EH (cell line): ENCODE measurements around the gene MAP2K5.

Experiments
- DNase-seq: peaks from one replicate; pipeline ENCODE4 v3.0.0-alpha.2; 2015; ENCODE audit warnings: low read depth

Gene MAP2K5

DNA sequence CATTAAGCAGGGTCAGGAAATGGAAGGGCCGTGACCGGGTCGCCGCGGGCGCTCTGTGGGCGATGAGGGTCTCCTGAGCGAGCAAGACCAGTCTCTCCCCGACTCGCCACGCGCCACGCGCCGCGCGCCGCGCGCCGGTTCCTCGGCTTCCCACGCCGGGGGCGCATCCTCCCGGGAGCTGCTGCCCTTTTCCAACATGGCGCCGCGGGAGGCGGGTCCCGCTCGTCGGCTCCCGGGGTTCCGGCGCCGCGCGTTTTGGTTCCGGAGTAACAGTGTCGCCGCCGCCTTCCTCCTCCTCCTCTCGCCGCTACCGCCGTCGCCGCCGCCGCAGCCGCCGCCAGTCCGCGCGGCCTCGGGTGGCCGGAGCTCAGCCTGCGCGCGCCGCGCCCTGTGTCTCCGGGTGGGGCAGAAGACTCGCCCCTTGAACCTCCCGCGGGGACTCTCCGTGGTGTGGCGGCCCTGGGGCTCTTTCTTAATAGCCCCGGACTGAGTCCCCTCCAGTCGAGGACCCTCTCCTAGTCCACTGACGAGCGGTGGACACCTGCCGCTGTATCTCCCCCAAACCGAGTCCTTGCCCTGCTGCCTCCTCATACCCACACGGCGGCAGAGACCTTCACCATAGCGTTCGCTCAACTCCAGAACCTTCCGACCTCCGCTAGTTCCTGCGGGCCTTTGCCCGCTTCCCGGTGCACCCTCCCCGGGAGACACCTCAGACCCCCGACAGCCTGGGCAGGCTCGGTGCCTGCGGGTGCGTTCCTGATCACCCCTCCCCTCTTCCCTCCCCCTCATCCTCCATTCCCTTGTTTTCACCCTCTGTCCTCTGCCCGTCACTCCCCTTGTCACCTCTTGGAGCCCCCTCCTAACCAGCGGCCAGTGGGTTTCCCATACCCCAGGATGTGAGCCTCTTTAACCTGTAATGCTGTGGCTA lies at the start of gene MAP2K5:
Gene MAP2K5, plus strand, starts transcription at position 284 of the 928 bp plus-strand sequence. Its CDS starts 633 bp downstream, at position 917.
- peak; percentile 80 for DNase-seq

DNA sequence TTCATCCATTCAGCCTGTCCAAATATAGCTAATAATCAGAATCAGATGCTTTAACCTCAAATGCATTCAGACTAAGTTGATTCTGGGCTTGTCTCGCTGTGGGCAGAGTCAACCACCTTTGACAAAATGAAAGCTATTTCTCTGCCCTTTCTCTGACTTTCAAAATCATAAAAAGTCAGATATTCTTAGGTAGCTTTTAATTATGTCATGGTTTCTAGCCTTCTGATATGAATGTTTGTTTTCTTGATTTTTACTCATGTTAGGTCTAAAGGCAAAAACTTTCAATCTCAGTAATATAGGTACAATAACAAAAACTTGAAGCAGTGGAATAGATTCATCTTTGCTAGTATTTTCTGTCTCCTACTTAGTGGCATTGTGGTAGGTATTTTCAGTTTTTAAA lies 46.9 kb upstream of the MAP2K5 start:
- no peak for DNase-seq

DNA sequence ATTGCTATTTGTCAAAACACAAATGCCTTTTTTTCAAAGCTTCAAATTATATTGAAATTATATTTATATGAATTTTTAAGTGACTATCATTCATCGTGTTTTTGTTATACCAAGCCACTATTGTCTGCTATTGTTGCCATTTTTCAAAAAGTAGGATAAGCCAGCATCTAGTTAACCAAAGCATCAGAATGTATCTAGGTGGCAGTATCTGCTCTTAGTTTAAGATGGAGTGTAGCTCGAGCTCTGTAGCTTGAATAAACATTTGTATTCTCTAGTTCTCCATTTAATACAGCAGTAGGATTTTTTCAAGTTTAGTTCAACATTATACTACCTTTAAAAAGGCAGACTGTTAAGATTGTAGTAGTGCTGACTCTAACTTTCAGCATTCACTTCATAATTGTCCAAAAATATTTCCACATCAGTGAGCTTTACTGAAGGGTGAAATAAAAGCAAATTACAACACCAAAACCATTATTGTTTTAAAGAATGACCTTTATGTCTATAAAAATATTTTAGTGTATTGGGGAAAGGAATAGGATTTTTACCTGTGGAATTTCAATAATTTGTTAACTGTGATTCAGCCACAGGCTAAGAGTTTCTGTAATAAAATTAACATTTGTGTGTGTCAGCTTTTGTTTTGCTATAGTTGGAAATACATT lies 41.2 kb upstream of the MAP2K5 start:
- DNase-seq: peak; percentile 53

GRCh38 chr15:67501836-67502461 lies 40.6 kb upstream of the MAP2K5 start:
- no peak for DNase-seq

GRCh38 chr15:67504056-67504455 lies 38.4 kb upstream of the MAP2K5 start:
- DNase-seq: peak; percentile 72

GRCh38 chr15:67504796-67505195 lies 37.7 kb upstream of the MAP2K5 start:
- peak; percentile 80 for DNase-seq

DNA sequence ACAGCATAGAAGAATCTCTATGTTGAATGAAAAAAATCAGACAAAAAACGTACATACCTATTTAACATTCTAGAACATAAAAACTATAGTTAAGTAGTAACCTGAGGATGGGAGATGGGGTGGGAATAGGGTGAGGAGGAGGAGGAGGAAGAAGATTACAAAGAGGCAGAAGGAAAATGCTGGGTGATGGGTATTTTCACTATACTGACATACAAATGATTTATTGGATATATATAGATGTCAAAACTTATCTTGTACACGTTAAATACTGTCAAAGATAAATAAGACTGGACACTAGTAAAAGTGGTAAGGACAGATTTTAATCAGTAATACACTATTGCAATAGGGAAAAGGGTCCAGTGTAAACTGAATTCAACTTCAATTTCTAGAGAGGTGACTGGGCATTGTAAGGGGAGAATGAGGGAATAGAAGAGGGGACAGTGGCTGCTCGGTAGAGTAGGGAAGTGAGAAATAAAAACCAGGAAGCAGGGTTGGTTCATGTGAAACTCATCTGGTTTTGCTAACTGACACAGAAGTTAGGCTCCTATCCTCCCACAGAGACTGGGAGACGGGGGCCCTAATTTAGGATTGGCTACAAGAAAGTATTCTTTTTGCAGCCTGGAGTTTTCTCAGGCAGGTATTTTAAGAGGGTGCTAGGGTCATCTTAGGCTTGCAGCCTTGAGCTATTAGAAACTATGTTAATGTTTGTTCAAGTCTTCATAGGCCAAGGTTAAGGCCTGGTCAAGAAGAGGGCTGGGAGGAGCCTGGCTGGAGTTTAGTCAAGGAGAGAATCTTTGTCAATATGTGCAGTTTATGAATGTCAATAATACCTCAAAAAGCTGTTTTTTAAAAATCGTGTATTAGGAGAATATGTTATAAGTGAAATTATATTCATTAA lies 36.6 kb upstream of the MAP2K5 start:
- DNase-seq: no peak

DNA sequence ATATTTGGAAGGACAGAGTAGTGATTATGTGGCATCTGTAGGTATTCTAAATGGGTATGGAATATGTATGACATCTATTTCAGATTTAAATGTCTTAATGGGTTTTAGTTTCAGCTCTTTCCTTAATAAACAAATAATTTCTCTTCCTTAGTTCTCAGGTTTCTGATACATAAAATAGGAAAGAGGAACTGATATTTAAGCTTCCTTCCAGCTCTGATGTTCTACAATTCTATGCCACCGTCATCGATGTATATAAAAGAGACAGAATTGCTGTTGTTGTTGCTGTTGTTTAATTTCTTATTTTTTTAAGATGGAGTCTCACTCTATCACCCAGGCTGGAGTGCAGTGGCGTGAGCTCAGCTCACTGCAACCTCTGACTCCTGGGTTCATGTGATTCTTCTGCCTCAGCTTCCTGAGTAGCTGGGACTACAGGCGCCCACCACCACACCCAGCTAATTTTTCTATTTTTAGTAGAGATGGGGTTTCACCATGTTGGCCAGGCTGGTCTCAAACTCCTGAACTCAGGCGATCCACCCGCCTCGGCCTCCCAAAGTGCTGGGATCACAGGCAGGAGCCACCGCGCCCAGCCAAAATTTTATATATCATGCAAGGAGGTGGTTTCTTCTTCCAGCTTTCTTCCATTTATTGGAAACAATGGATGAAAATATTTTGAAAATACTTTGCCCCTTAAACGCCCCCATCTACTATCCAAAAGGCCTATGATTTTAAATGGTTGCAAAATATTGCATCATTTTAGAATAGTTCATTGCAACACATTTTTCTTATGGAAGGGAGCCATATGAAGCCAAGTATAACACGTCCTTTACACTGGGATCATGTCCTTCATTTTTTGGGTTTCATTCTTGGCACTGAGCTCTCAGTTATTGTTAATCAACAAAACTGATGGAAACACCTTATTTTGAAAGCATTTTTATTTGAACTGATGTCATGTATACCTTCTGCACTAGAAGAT lies 35.4 kb upstream of the MAP2K5 start:
- peak; percentile 46 for DNase-seq

DNA sequence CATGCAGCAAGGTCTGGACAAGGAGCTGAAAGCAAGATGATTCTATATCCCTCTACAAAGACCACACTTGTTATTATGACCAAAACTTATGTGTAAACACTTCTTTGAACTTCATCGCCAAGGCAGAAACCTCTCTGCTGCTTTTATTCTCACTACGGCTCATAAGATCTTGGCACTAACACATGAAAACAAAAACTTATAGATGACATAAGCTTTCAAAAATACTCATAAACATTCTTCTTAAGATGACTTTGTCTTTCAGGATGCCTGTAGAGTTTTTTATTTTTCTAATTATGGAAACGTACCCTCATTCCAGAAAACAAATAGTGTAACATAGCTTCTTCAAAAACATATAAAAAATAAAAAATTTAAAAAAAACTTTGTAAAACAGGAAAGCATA lies 34.1 kb upstream of the MAP2K5 start:
- peak; percentile 67 for DNase-seq

GRCh38 chr15:67509918-67510317 lies 32.6 kb upstream of the MAP2K5 start:
- no peak for DNase-seq

DNA sequence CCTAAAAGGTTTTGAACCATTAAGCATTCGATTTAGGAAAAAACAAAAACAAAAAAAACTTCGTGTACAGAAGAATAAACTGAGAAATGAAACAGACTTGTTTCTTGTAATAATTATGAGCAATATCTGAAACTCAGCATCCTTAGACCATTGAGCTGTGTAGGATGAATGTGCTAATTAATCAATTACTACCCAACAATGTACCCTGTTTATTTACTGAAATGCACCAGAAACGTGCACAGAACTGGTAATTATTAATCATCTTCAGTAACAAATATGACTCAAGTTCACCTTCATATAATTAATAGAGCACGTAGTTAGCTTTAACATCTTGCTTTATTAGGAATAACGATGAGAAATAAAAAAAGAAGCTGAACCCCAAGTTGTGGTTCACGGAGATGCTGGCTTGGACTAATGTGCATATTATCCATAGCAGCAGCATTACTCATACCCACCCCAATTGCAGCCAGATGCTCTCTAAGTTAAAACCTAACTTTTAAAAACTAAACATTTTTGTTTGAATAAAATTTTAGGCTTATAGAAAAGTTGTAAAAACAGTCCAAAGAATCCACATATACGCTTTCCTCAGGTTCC lies 31.8 kb upstream of the MAP2K5 start:
- DNase-seq: peak; percentile 88

DNA sequence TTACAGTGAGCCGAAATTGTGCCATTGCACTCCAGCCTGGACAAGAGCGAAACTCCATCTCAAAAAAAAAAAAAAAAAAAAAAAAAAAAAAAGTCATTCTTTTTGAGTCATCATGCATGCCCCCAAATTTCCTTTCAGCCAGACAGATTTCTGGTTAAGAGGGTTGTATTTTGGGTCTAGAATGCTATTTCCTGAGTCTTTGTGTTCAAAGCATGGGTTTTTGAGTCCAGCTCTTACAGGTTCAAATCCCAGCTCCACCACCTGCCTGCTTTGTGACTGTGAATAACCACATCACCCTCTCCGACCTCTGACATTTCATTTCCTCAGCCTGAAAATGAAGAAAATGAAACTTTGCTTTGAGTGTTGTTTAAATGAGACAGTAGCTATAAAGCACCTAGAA lies 30.9 kb upstream of the MAP2K5 start:
- peak; percentile 55 for DNase-seq

GRCh38 chr15:67512140-67512539 lies 30.4 kb upstream of the MAP2K5 start:
- peak; percentile 29 for DNase-seq

GRCh38 chr15:67512933-67513714 lies 29.4 kb upstream of the MAP2K5 start:
- no peak for DNase-seq

DNA sequence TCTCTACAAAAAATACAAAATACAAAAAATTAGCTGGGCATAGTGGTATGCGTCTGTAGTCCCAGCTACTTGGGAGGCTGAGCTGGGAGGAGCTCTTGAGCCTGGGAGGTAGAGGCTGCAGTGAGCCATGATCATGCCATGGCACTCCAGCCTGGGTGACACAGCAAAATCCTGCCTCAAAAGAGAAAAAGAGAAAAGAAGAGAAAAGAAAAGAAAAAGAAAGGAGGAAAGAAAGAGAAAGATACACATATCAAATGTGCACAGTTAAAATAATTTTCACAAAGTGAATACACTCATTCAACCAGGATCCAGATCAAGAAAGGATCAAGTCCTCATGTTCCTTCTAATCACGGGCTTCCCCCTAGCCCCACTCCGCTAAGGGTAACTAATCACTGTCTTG lies 27.4 kb upstream of the MAP2K5 start:
- no peak for DNase-seq

DNA sequence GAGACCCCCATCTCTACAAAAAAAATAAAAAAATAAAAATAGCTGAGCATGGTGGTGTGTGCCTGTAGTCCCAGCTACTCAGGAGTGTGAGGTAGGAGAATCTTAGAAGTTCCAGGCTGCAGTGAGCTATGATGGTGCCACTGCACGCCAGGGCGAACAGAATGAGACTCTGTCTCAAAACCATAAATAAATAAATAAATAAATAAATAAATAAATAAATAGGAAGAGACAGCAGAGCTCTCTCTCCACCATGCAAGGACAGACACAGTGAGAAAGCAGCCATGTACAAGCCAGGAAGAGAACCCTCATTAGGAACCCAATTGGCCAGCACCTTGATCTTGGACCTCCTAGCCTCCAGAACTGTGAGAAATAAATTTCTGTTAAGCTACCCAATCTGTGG lies 26.9 kb upstream of the MAP2K5 start:
- DNase-seq: no peak

DNA sequence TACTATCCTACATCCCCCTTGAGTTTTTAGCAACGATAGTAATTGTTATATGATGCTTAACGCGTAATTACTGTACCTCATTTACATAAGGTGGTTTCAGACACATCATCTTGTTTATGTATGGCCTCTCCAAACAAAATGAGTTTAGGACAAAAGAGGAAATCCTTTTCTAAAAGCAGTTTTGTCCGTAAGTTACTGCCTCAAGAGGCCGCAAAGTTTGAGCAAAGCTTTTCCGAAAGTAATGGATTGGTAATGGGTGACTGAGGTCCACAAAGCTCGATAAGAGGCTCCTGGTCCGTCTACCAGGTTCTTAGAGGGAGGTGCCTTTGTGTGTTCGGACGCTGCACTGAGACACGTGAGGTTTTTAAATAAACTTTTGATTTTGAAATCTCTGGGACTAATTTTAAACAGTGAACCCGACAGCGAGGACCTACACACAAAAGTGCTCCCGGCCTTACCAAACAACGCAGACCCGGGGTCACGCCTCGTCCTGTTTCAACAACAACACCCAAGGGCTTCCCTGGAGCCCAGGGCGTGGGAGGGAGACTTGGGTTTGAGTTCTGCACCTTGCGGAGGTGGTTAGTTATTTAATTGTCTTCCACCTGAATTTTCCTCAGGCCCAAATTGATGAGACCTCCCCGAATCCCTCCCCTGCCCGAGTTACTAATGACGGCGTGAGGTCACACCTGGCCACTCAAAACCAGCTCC lies 22.0 kb upstream of the MAP2K5 start:
- no peak for DNase-seq

DNA sequence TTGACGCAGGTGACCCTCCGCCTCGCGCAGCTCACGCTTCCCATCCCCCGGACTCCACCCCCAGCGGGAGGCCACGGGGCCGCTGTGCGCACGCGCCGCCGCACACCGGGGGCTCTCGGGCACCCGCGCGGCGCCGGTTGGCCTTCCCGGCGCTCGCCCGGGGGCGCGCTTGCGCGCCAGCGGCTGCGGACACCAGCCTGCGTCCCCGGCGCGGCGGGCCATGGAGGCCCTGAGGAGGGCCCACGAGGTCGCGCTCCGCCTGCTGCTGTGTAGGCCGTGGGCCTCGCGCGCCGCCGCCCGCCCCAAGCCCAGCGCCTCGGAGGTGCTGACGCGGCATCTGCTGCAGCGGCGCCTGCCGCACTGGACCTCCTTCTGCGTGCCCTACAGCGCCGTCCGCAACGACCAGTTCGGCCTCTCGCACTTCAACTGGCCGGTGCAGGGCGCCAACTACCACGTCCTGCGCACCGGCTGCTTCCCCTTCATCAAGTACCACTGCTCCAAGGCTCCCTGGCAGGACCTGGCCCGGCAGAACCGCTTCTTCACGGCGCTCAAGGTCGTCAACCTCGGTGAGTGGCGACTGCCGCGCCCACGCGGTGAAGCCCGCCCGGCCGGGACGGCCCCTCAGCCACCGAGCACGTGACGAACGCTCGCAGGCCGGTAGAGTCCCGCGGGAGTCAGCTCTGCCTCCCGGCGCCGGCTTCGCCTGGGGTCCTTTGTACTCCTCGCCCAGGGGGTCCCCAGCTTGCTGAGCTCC lies 21.3 kb upstream of the MAP2K5 start, which contains the start of gene C15orf61:
Gene C15orf61, plus strand, starts transcription at position 103 of the 754 bp plus-strand sequence. Its CDS starts 118 bp downstream, at position 221.
- DNase-seq: peak; percentile 79
